Ascending aorta (tissue), 2 donors: ENCODE results near the gene BCLAF1. TPM values are rescaled to one million over a fixed set of nuclear protein-coding genes. Genes with fewer than 3 reads are reported as not detected.

ENCODE experiments used
- DNase-seq, 2 donors: peaks; one replicate each; pipeline ENCODE4 v3.0.0-alpha.2; 2019; ENCODE audit warnings: low spot score in 2 of 2
- H3K27ac ChIP-seq, 2 donors: fragments of 200-600 bp; sonication (generic); one replicate each; pipeline ENCODE4 v1.5.1; 2016 to 2017; ENCODE audit warnings: mild to moderate bottlenecking in 1 of 2
- H3K27me3 ChIP-seq: fragments of 200-600 bp; sonication (generic); one replicate; pipeline ENCODE4 v1.5.1; 2017
- H3K36me3 ChIP-seq, 2 donors: fragments of 200-600 bp; sonication (generic); one replicate each; pipeline ENCODE4 v1.5.1; 2016
- H3K4me1 ChIP-seq, 2 donors: fragments of 200-600 bp; sonication (generic); one replicate each; pipeline ENCODE4 v1.5.1; 2016 to 2017; ENCODE audit warnings: mild to moderate bottlenecking in 1 of 2
- H3K4me3 ChIP-seq, 2 donors: fragments of 200-600 bp; sonication (generic); one replicate each; pipeline ENCODE4 v1.5.1; 2016 to 2017; ENCODE audit warnings: mild to moderate bottlenecking in 1 of 2
- H3K9me3 ChIP-seq, 2 donors: fragments of 200-600 bp; sonication (generic); one replicate each; pipeline ENCODE4 v1.5.1; 2016
- CTCF ChIP-seq, 3 experiments: fragments of 200-600 bp in 2 of 3; fragments of 450-650 bp in 1 of 3; sonication (generic) in 2 of 3; IDR thresholded peaks; one replicate each; pipeline ENCODE4 v1.5.1; 2016 to 2019; ENCODE audit warnings: antibody characterized with exemption in 3 of 3, mild to moderate bottlenecking in 1 of 3, moderate library complexity in 1 of 3
- intact Hi-C: fragments of 100-400 bp; cut with DNase I; formaldehyde crosslinking; loops from one replicate; pipeline ENCODE4 v1.15.1; 2023
- total RNA-seq: library from RNA; depleted of rRNA; stranded (reverse); fragments of >200 nt; gene quantifications from one replicate; pipeline ENCODE4 v1.1.0, GENCODE V29; 2016

Gene BCLAF1
- total RNA-seq, 1 donor from 2014 or later = 42.6 TPM

- Histone ChIP-seq H3K4me1 (no peaks in the 10 kb centered on the region), H3K27me3 (no peaks in the 10 kb centered on the region), H3K36me3 (no peaks in the 10 kb centered on the region), H3K4me3 (no peak overlapping the region), H3K9me3 (no peaks in the 10 kb centered on the region), H3K27ac (no peak overlapping the region)
- DNase-seq = no peak
- no peak for TF ChIP-seq CTCF (IDR thresholded peaks at IDR 0.05)
- intact Hi-C loops = no loop called here
Measured at GRCh38 chr6:136210398-136211165, 79.1 kb downstream of the BCLAF1 start.

GRCh38 chr6:136209496-136209895 lies 80.2 kb downstream of the BCLAF1 start:
- H3K27me3 ChIP-seq = no peaks in the 10 kb centered on the region
- H3K27ac ChIP-seq = no peak overlapping the region
- H3K36me3 ChIP-seq = no peaks in the 10 kb centered on the region
- no peak for DNase-seq
- no peaks in the 10 kb centered on the region for H3K9me3 ChIP-seq
- intact Hi-C loops = no loop called here
- H3K4me1 ChIP-seq = no peaks in the 10 kb centered on the region
- no peak overlapping the region for H3K4me3 ChIP-seq
- TF ChIP-seq CTCF (IDR thresholded peaks at IDR 0.05) = no peak

- Histone ChIP-seq H3K27me3 (no peaks in the 10 kb centered on the region), H3K9me3 (no peaks in the 10 kb centered on the region), H3K27ac (no peak overlapping the region), H3K36me3 (no peaks in the 10 kb centered on the region), H3K4me3 (no peak overlapping the region), H3K4me1 (no peaks in the 10 kb centered on the region)
- no peak for TF ChIP-seq CTCF (IDR thresholded peaks at IDR 0.05)
- DNase-seq = no peak
- intact Hi-C loops = no loop called here
Measured at GRCh38 chr6:136208783-136209182, 80.9 kb downstream of the BCLAF1 start.

Other genes with a start within 250 kb of the BCLAF1 start
- gene MTFR2, start 39.5 kb downstream of the BCLAF1 start, total RNA-seq = not detected